ENCODE results near the gene ATP5PB. TPM values are rescaled to one million over a fixed set of nuclear protein-coding genes. Genes with fewer than 3 reads are reported as not detected.

Gene ATP5PB, protein sequence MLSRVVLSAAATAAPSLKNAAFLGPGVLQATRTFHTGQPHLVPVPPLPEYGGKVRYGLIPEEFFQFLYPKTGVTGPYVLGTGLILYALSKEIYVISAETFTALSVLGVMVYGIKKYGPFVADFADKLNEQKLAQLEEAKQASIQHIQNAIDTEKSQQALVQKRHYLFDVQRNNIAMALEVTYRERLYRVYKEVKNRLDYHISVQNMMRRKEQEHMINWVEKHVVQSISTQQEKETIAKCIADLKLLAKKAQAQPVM
- total RNA-seq, result 100 to 1,000 TPM in 2 of 4 donors, 10 to 100 TPM in 2; 91.2 to 176 (median 103) TPM

DNA sequence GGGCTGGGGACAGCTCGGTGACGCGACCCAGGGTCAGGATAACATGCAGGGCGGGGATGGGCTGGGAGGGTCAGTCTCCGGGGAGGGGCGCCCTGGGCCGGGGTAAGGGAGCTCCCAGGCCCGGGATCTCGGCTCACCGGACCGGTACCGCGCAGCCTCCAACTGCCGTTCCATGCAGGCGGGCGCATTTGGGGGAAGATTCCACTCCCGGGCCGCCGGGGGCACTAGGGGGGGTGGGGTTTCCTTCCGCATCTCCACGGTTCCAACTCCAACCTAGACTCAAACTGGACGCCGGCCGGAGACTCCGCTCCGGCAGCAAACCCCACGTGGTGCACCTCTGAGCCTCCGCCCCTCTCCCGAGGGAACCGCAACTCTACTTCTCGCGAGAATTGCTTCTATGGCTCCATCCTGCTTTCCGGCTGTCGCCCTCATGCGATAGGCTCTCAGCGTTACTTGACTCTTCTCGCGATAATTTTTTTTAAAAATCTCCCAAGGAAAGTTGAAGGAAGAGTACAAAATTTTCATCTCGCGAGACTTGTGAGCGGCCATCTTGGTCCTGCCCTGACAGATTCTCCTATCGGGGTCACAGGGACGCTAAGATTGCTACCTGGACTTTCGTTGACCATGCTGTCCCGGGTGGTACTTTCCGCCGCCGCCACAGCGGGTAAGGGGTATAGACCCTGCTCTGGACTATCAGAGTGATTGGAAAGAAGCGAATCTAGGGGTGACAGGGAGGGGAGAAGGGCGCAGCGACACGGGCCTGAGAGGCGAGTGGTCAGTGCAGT, at the start of gene ATP5PB, which contains the start of gene WDR77:
TSS of gene ATP5PB (plus strand) at position 547 of the 785 bp plus-strand sequence. CDS start at position 625, 78 bp downstream.
TSS of gene WDR77 (minus strand) at position 339 of the 785 bp plus-strand sequence. CDS start at position 252, 87 bp downstream.
- peak within 1 kb of the TSS; percentile 54 to 87 (median 81) for H3K27ac ChIP-seq
- 0 to 1% methylated on average over 35 to 41 of the region's 54 CpGs for WGBS, 2 donors
- peaks cover 0 to 53% (median 31%) of the 10 kb centered on the region in 4 donors for H3K4me1 ChIP-seq

DNA sequence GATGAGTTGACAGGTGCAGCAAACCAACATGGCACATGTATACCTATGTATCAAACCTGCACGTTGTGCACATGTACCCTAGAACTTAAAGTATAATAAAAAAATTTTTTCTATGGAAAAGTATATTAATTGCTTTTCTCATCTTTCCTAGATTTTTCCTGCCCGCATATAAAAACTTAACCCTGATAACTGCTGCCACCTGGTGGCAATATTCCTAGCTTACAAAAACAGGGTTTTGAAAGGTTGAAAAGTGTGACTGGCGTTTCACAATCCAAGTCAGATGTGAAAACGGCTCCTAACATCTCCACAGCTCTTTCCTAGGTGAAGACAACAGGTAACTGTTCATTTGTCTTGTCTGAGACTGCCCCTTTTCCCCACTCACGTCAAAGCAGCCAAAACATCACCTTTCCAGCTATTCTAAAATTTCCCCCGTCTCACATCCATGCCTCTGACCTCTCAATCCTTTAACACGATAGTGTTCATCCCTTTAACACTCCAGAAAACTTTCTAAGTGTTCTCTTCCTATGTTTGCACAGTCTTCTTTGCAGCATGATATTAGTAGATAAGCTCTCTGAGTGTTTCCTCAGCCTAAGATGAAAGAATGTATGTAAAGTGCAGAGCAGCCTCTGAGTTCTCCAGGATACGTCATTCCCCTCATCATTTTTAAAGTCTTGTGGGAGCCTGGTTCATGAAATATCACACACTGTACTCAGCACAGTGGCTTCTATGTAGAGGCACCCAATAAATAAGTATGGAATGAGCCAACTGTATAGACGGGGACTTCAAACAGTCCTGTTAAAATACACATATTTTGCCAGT, 49.3 kb upstream of the ATP5PB start:
- no peak overlapping the region for H3K27ac ChIP-seq
- H3K4me1 ChIP-seq, result no peaks in the 10 kb centered on the region
- TF ChIP-seq, protein P1, sequence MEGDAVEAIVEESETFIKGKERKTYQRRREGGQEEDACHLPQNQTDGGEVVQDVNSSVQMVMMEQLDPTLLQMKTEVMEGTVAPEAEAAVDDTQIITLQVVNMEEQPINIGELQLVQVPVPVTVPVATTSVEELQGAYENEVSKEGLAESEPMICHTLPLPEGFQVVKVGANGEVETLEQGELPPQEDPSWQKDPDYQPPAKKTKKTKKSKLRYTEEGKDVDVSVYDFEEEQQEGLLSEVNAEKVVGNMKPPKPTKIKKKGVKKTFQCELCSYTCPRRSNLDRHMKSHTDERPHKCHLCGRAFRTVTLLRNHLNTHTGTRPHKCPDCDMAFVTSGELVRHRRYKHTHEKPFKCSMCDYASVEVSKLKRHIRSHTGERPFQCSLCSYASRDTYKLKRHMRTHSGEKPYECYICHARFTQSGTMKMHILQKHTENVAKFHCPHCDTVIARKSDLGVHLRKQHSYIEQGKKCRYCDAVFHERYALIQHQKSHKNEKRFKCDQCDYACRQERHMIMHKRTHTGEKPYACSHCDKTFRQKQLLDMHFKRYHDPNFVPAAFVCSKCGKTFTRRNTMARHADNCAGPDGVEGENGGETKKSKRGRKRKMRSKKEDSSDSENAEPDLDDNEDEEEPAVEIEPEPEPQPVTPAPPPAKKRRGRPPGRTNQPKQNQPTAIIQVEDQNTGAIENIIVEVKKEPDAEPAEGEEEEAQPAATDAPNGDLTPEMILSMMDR (IDR thresholded peaks at IDR 0.05), result peak; percentile 58 to 73 (median 62)
- no peak for TF ChIP-seq POLR2A (IDR thresholded peaks at IDR 0.05)
- peak; percentile 36 to 92 for DNase-seq (ENCODE audit: low spot score in 2 of 2)
- H3K27me3 ChIP-seq, result no peaks in the 10 kb centered on the region
- WGBS, 2 donors, result 28 to 32% methylated on average over 9 of the region's 9 CpGs
- no peaks in the 10 kb centered on the region for H3K36me3 ChIP-seq
- H3K9me3 ChIP-seq, result no peaks in the 10 kb centered on the region
- H3K4me3 ChIP-seq, result no peak overlapping the region

More for the DNA sequence above, at the start of gene ATP5PB, which contains the start of gene WDR77:
- peaks cover 0 to 36% (median 0%) of the 10 kb centered on the region in 3 donors for H3K36me3 ChIP-seq
- no peaks in the 10 kb centered on the region for H3K9me3 ChIP-seq
- no peaks in the 10 kb centered on the region for H3K27me3 ChIP-seq
- TF ChIP-seq, protein P1 (IDR thresholded peaks at IDR 0.05), result peak in 1 of 5 experiments; percentile 53
- TF ChIP-seq POLR2A (IDR thresholded peaks at IDR 0.05), result peak in 1 of 2 donors; percentile 36
- TF ChIP-seq EP300 (IDR thresholded peaks at IDR 0.05), result peak; percentile 72 to 76
- DNase-seq (ENCODE audit: low spot score in 2 of 2), result peak; percentile 90 to 96
- H3K4me3 ChIP-seq, result peak within 1 kb of the TSS; percentile 64 to 93 (median 80)

DNA sequence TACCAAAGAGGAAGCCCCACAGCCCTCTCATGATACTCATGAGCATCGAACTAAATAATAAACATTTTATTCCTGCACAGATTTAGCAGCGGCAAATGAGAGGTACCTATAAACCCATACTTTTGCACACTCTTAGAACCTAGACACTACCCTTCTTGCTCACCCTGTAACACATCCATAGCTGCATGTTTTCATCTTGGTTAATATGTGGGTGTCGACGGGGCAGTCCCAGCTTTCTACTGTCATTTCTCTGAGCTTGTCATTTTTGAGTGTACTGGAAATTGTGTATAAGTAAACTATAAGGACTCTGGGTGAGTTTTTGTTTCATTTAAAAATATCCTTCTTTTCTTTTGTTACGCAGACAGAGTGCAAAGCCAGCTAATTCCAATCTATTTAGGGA, 47.2 kb upstream of the ATP5PB start:
- no peak overlapping the region for H3K27ac ChIP-seq
- no peaks in the 10 kb centered on the region for H3K4me1 ChIP-seq
- no peaks in the 10 kb centered on the region for H3K9me3 ChIP-seq
- H3K4me3 ChIP-seq, result no peak overlapping the region
- WGBS, 2 donors, result 86 to 88% methylated on average over 5 of the region's 5 CpGs
- DNase-seq (ENCODE audit: low spot score in 2 of 2), result no peak
- no peaks in the 10 kb centered on the region for H3K27me3 ChIP-seq
- no peaks in the 10 kb centered on the region for H3K36me3 ChIP-seq
- TF ChIP-seq POLR2A (IDR thresholded peaks at IDR 0.05) (no peak), EP300 (IDR thresholded peaks at IDR 0.05) (no peak)
- TF ChIP-seq, protein P1 (IDR thresholded peaks at IDR 0.05), result no peak

DNA sequence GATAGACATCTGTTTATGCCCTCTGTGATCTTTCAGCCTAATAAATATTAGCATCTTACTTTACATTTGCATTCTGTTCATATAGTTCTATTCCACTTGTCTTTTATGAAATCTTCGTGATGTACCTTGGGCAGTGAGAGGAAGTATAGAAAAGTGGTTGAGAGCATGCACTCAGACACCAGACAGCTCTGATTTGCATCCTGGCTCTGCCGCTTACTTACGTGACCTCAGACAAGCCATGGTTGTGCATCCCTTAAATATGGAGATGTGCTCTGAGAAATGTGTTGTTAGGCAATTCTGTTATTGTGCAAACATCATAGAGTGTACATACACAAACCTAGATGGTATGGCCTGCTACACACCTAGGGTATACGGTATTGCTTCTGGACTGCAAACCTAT, 44.7 kb upstream of the ATP5PB start:
- H3K4me1 ChIP-seq, result no peaks in the 10 kb centered on the region
- no peak overlapping the region for H3K27ac ChIP-seq
- H3K4me3 ChIP-seq, result no peak overlapping the region
- H3K36me3 ChIP-seq, result no peaks in the 10 kb centered on the region
- no peak for TF ChIP-seq EP300 (IDR thresholded peaks at IDR 0.05)
- TF ChIP-seq, protein P1 (IDR thresholded peaks at IDR 0.05), result no peak
- TF ChIP-seq POLR2A (IDR thresholded peaks at IDR 0.05), result no peak
- H3K9me3 ChIP-seq, result no peaks in the 10 kb centered on the region
- WGBS, 2 donors, result 83% methylated on average over 4 of the region's 4 CpGs
- DNase-seq (ENCODE audit: low spot score in 2 of 2), result no peak
- H3K27me3 ChIP-seq, result no peaks in the 10 kb centered on the region
